Endothelial cell of umbilical vein (primary cell): ENCODE measurements around the gene EVX2. TPM values are rescaled to one million over a fixed set of nuclear protein-coding genes. Genes with fewer than 3 reads are reported as not detected.

Experiments used
- BruUV-seq: library from RNA; stranded (reverse); fragments of 400-500 nt; replicated peaks from 2 replicates; lab custom pipeline; 2021; lab: Mats Ljungman, UMichigan
- CTCF ChIA-PET: fragments of 300-600, 350-600 bp; sonication (Branson Sonifier 250); formaldehyde crosslinking; loops from one replicate; lab custom pipeline; 2021; ENCODE audit warnings: antibody characterized with exemption, inconsistent platforms; lab: Charles Lee
- POLR2A ChIA-PET: fragments of 300-600, 350-600 bp; sonication (Branson Sonifier 250); formaldehyde crosslinking; loops from one replicate; lab custom pipeline; 2021; ENCODE audit warnings: antibody characterized with exemption, inconsistent platforms; lab: Charles Lee
- DNase-seq: peaks from one replicate; pipeline ENCODE4 v3.0.0-alpha.2; 2011; ENCODE audit warnings: low read depth, low spot score
- FAIRE-seq: peaks from 2 replicates; lab custom pipeline; 2011; peaks lifted over from hg19 to GRCh38; lab: Jason Lieb, UNC
- H2AFZ ChIP-seq: 2 replicates; pipeline ENCODE4 v1.6.0; 2012; ENCODE audit warnings: low read depth, low read length, control low read depth, inconsistent platforms
- H3K27ac ChIP-seq: 2 replicates; pipeline ENCODE4 v1.5.1; 2011; ENCODE audit warnings: low read depth, mild to moderate bottlenecking, control low read depth, low read length, moderate library complexity; ENCODE audit not compliant: insufficient read depth
- H3K27me3 ChIP-seq, 2 experiments: 2 replicates each; pipeline versions ENCODE4 v1.6.0 to v1.6.1; 2011; ENCODE audit warnings: low read length in 2 of 2, mixed read lengths in 1 of 2; ENCODE audit not compliant: control insufficient read depth in 2 of 2, insufficient read depth in 2 of 2
- H3K36me3 ChIP-seq, 2 experiments: 2 replicates in 1 of 2; 3 replicates in 1 of 2; pipeline ENCODE4 v1.5.1; 2011; ENCODE audit warnings: low read length in 2 of 2, mild to moderate bottlenecking in 1 of 2, moderate library complexity in 1 of 2; ENCODE audit not compliant: control insufficient read depth in 2 of 2, insufficient read depth in 2 of 2; ENCODE audit errors: extremely low read depth in 1 of 2
- H3K4me1 ChIP-seq: 3 replicates; pipeline ENCODE4 v1.5.1; 2011; ENCODE audit warnings: mild to moderate bottlenecking, low read length; ENCODE audit not compliant: control insufficient read depth, insufficient read depth; ENCODE audit errors: extremely low read depth
- H3K4me2 ChIP-seq: 2 replicates; pipeline ENCODE4 v1.6.1; 2011; ENCODE audit warnings: low read length, control low read depth, mixed read lengths; ENCODE audit not compliant: insufficient read depth
- H3K4me3 ChIP-seq, 3 experiments: fragments of 200-600 bp in 1 of 3; sonication (generic), shearing (Covaris generic) in 1 of 3; replicated peaks in 1 of 3; 2 replicates each; pipeline ENCODE4 v1.5.1; 2011 to 2016; ENCODE audit warnings: control low read depth in 3 of 3, low read length in 3 of 3, mild to moderate bottlenecking in 2 of 3, inconsistent platforms in 1 of 3, low read depth in 1 of 3, moderate library complexity in 1 of 3; ENCODE audit not compliant: insufficient read depth in 1 of 3
- H3K79me2 ChIP-seq: 2 replicates; pipeline ENCODE4 v1.6.0; 2012; ENCODE audit warnings: low read length, inconsistent platforms; ENCODE audit not compliant: control insufficient read depth, insufficient read depth
- H3K9ac ChIP-seq: replicated peaks from 2 replicates; pipeline ENCODE3; 2011; ENCODE audit warnings: low read length, control low read depth; ENCODE audit not compliant: insufficient read depth; ENCODE audit errors: extremely low read depth
- H3K9me1 ChIP-seq: replicated peaks from 3 replicates; pipeline ENCODE4 v1.6.0; 2011; ENCODE audit warnings: mild to moderate bottlenecking, low read length; ENCODE audit not compliant: control insufficient read depth, insufficient read depth; ENCODE audit errors: extremely low read depth
- H3K9me3 ChIP-seq: replicated peaks from 2 replicates; pipeline ENCODE4 v1.5.1; 2012; ENCODE audit warnings: low read length, inconsistent platforms; ENCODE audit not compliant: control insufficient read depth, insufficient read depth
- H4K20me1 ChIP-seq: replicated peaks from 2 replicates; pipeline ENCODE3; 2011; ENCODE audit warnings: mild to moderate bottlenecking, low read length; ENCODE audit not compliant: control insufficient read depth, insufficient read depth; ENCODE audit errors: extremely low read depth
- EZH2 ChIP-seq: IDR thresholded peaks from 2 replicates; pipeline ENCODE4 v1.6.1; 2012; ENCODE audit warnings: borderline replicate concordance, low read depth, mild to moderate bottlenecking, moderate library complexity, low read length, inconsistent platforms; ENCODE audit not compliant: severe bottlenecking
- FOS ChIP-seq: IDR thresholded peaks from 2 replicates; pipeline ENCODE4 v1.6.1; 2011; ENCODE audit warnings: mild to moderate bottlenecking, low read length, moderate library complexity, borderline replicate concordance; ENCODE audit not compliant: insufficient read depth
- GATA2 ChIP-seq: IDR thresholded peaks from 2 replicates; pipeline ENCODE4 v1.7.0; 2011; ENCODE audit warnings: low read depth, mild to moderate bottlenecking, moderate library complexity, mixed read lengths, low read length; ENCODE audit not compliant: insufficient read length, insufficient read depth
- JUN ChIP-seq: IDR thresholded peaks from 2 replicates; pipeline ENCODE4 v1.6.1; 2011; ENCODE audit warnings: borderline replicate concordance, low read depth; ENCODE audit not compliant: insufficient read length, insufficient read depth
- MYC ChIP-seq: IDR thresholded peaks from one replicate; pipeline ENCODE4 v1.6.1; 2011; ENCODE audit warnings: mild to moderate bottlenecking, low read depth, low read length
- POLR2A ChIP-seq: IDR thresholded peaks from 2 replicates; pipeline ENCODE4 v1.6.1; 2012; ENCODE audit warnings: low read depth, mild to moderate bottlenecking, control low read depth, low read length
- POLR2AphosphoS5 ChIP-seq: IDR thresholded peaks from 2 replicates; pipeline ENCODE4 v1.6.1; 2012; ENCODE audit warnings: low read depth, mild to moderate bottlenecking, control low read depth, low read length, moderate library complexity; ENCODE audit not compliant: insufficient read depth
- dilution Hi-C: fragments of 300-500 bp; cut with MboI; formaldehyde crosslinking; loops from one replicate; pipeline ENCODE4 v1.15.0; 2019; ENCODE audit warnings: low sequenced_read_pairs; ENCODE audit not compliant: extremely low pct_ligation_motif_present
- intact Hi-C: fragments of 100-400 bp; cut with micrococcal nuclease; formaldehyde crosslinking; loops from one replicate; pipeline ENCODE4 v1.10.0; 2022
- polyA plus RNA-seq, 4 experiments: library from polyadenylated mRNA; depleted of rRNA in 3 of 4; stranded (reverse) in 3 of 4; unstranded in 1 of 4; fragments of >200 nt; gene quantifications; 2 replicates each; pipeline versions ENCODE4 v1.2.1 to v1.2.3, GENCODE V29; 2011 to 2012; ENCODE audit warnings: missing spikeins in 1 of 4
- total RNA-seq: library from RNA; stranded (reverse); gene quantifications from 2 replicates; pipeline ENCODE4 v1.2.3, GENCODE V29; 2021
- TF ChIP-seq, protein P1 (sequence below): IDR thresholded peaks from 2 replicates; pipeline ENCODE4 v1.6.1; 2011; ENCODE audit not compliant: insufficient read depth, insufficient read length
- TF ChIP-seq, protein P2 (sequence below), 2 donors: IDR thresholded peaks; 1 replicate in 1 of 2; 2 replicates in 1 of 2; pipeline ENCODE4 v1.5.1; 2011; ENCODE audit warnings: low read length in 2 of 2, mild to moderate bottlenecking in 2 of 2, moderate library complexity in 2 of 2, control low read depth in 1 of 2, inconsistent platforms in 1 of 2, low read depth in 1 of 2; ENCODE audit not compliant: insufficient read depth in 1 of 2; ENCODE audit errors: extremely low read depth in 1 of 2

The EVX2 gene
- total and polyA plus RNA-seq, 2 donors (not counting 3 experiments of a cell fraction or from before 2014, with no cell fraction given): not detected

DNA sequence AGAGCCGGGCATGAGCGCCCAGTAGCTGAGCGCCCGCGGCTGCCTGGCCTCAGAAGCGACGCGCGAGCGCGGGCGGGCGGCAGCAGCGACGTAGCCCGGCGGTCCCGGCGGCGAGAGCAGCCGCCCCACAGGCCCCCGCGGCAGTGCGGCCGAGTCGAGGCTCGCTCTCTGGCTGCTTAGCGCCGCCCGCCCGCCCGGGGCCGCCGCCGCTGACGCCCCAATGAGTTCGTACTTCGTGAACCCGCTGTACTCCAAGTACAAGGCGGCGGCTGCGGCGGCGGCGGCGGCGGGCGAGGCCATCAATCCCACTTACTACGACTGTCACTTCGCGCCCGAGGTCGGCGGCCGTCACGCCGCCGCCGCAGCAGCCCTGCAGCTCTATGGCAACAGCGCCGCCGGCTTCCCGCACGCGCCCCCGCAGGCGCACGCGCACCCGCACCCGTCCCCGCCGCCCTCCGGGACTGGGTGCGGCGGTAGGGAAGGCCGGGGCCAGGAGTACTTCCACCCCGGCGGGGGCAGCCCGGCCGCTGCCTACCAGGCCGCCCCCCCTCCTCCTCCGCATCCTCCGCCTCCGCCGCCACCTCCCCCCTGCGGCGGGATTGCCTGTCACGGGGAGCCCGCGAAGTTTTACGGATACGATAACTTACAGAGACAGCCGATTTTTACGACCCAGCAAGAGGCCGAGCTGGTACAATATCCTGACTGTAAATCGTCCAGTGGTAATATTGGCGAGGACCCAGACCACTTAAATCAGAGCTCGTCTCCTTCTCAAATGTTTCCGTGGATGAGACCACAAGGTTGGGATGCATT is 46.6 kb upstream of the EVX2 start:
- Histone ChIP-seq H4K20me1 (no peaks in the 10 kb centered on the region), H3K9me1 (no peaks in the 10 kb centered on the region), H3K9ac (peak overlapping the region; percentile 90), H3K79me2 (peaks cover 18% of the 10 kb centered on the region), H3K4me2 (peak overlapping the region; percentile 99), H3K9me3 (no peaks in the 10 kb centered on the region), H3K4me3 (peak overlapping the region; percentile 43 to 93 (median 88)), H3K36me3 (no peaks in the 10 kb centered on the region), H3K27me3 (no peaks in the 10 kb centered on the region), H3K4me1 (peaks cover 46% of the 10 kb centered on the region), H2AFZ (peak overlapping the region; percentile 80), H3K27ac (peak overlapping the region; percentile 67)
- peak; percentile 82 for DNase-seq
- TF ChIP-seq EZH2: no peak
- TF ChIP-seq FOS: peak; percentile 13
- TF ChIP-seq GATA2: no peak
- TF ChIP-seq, protein P1, sequence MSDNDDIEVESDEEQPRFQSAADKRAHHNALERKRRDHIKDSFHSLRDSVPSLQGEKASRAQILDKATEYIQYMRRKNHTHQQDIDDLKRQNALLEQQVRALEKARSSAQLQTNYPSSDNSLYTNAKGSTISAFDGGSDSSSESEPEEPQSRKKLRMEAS: no peak
- TF ChIP-seq POLR2AphosphoS5: peak; percentile 63
- TF ChIP-seq JUN: no peak
- TF ChIP-seq POLR2A: peak; percentile 61
- no peak for TF ChIP-seq MYC
- TF ChIP-seq, protein P2, sequence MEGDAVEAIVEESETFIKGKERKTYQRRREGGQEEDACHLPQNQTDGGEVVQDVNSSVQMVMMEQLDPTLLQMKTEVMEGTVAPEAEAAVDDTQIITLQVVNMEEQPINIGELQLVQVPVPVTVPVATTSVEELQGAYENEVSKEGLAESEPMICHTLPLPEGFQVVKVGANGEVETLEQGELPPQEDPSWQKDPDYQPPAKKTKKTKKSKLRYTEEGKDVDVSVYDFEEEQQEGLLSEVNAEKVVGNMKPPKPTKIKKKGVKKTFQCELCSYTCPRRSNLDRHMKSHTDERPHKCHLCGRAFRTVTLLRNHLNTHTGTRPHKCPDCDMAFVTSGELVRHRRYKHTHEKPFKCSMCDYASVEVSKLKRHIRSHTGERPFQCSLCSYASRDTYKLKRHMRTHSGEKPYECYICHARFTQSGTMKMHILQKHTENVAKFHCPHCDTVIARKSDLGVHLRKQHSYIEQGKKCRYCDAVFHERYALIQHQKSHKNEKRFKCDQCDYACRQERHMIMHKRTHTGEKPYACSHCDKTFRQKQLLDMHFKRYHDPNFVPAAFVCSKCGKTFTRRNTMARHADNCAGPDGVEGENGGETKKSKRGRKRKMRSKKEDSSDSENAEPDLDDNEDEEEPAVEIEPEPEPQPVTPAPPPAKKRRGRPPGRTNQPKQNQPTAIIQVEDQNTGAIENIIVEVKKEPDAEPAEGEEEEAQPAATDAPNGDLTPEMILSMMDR (IDR thresholded peaks at IDR 0.05; ENCODE audit: extremely low read depth in 1 of 2, insufficient read depth in 1 of 2, low read depth in 1 of 2, low read length in 2 of 2): no peak
- FAIRE-seq: peak; percentile 52
- BruUV-seq: no TSS peak
- intact Hi-C loops: loop anchor here (2.0 kb wide), 1 partner anchor 1082 kb away; the partner anchor contains the start of gene HNRNPA3
- POLR2A ChIA-PET: interaction anchor here (1.9 to 2.0 kb wide), 2 partner anchors 424 to 507 kb away, joined by 5 to 11 read pairs; no protein-coding TSS in a partner anchor
- CTCF ChIA-PET: interaction anchor here (0.6 to 10.1 kb wide), 12 partner anchors 8 to 1034 kb away, joined by 3 to 458 read pairs (median 5); partner anchors contain the start of gene HOXD9
- dilution Hi-C loops: loop anchor here (25.0 kb wide), 1 partner anchor 507 kb away; no protein-coding TSS in a partner anchor
